ENCODE data around the gene PAPOLA.
"Not testable (repeated sequence)": the region's sequence is repeated elsewhere in the genome, so short reads cannot be mapped to it uniquely, and the experiment has no call there.

Gene PAPOLA

DNA sequence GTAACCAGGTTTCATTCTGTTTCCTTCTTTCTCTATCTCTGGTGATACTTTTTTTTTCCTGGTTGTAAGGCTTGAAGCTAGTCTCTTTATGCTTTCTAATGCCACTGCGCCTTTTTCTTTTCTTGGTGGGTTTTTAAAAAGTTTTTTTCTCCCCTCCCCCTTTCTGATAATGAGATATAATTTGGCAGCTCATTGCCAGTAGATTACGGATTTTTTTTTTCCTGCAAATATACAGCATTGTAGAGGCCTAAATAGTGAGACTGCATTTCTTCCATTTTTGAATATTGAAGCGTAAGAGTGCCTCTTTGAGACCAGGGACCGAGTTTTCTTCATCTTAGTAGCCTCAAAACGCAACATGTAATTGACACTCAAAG lies 1.1 kb downstream of the PAPOLA start:
- no peak for DNase-seq

DNA sequence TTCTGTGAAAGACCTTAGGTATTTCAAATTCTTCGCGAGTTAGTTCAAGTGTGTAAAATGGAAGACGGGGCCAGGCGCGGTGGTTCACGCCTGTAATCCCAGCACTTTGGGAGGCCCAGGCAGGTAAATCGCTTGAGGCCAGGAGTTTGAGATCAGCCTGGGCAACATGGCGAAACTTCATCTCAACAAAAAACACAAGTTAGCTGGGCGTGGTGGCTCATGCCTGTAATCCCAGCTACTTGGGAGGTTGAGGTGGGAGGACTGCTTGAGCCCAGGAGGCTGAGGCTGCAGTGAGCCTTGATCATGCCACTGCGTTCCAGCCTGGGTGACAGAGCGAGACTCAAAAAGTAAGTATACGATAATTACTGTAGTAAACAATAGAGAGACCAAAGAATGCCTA lies 2.2 kb downstream of the PAPOLA start:
- DNase-seq, result not testable (repeated sequence)

DNA sequence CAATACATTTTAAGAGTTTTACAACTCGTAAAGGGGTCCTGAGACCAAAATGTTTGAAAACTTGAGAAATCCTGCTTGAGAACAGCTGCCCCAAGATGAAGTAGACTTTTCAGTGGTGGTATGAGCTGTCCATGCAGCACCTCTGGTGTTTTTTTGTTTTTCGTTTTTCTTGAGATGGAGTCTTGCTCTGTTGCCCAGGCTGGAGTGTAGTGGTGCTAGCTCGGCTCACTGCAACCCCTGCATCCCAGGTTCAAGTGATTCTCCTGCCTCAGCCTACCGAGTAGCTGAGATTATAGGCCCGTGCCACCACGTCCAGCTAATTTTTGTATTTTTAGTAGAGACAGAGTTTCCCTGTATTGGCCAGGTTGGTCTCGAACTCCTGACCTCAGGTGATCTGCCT lies 5.5 kb downstream of the PAPOLA start:
- no peak for DNase-seq

DNA sequence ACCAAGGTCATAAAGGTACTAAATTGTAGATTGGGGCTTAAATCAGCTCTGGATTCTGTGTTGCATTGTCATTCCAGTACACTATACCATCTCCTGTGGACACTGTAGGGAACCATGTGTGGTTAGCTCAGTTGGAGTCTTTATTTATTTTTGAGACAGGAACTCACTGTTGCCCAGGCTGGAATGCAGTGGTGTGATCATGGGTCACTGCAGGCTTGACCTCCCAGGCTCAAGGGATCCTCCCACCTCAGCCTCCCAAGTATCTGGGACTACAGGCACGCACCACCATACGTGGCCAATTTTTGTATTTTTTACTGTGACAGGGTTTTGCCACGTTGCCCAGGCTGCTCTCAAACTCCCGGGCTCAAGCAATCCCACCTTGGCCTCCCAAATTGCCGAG lies 6.7 kb downstream of the PAPOLA start:
- DNase-seq, result no peak

DNA sequence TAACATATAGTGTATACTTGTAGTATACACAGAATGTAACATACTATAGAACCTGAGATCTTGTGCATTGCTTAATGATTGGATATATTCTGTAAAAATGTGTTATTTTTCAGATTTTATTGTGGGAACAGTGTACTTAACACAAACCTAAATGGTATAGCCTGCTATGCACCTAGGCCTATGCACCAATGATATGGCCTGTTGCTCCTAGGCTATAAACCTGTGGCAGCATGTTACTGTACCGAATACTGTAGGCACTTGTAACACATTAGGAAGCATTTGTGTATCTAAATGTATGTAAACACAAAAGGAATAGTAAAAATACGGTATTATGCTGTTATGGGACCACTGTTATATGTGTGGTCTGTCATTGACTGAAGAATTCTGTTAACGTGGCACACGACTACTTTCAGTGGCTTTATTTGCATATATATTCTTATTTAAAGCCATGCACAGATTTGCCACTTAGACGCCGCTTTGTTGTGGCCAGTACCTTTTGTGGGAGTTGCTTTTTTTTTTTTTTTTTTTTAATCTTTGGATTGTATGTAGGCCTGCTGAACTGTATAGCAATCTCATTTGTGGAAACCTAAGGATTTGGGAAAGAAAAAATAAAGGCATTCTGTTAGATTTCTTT lies 7.4 kb downstream of the PAPOLA start:
- DNase-seq, result no peak

DNA sequence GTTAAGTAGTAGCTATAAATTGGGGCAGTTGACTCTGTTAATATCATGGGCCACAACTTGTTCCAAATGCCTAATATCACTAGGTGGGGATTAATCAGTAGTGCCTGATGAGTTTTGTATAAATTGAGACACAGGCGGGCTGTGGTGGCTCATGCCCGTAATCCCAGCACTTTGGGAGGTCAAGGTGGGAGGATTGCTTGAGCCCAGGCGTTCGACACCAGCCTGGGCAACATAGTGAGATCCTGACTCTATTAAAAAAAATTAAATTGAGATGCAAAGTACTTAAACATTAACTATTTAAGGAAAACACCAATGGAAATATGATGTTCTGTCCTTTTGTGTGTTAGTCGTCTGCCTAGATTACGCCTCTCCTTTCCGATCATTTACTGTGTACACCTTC lies 9.0 kb downstream of the PAPOLA start:
- DNase-seq, result no peak

DNA sequence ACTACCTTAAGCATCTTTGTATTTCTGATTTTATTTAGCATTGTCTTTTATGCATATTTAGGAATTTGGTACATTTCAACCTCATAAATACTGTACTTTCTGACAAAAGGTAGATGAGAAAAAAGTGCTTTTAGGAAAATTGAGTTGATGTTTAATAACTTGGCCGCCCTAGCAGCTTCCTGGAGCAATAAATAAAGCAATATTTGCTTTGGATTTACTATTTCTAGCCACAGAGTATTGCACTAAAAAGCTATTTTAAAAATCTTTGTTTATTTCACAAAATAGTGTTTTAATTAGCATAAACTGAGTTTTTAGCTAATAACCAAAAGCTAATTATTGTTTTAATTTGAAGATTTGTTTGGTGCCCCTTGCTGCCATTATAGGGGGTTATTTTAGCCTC lies 9.5 kb downstream of the PAPOLA start:
- no peak for DNase-seq

DNA sequence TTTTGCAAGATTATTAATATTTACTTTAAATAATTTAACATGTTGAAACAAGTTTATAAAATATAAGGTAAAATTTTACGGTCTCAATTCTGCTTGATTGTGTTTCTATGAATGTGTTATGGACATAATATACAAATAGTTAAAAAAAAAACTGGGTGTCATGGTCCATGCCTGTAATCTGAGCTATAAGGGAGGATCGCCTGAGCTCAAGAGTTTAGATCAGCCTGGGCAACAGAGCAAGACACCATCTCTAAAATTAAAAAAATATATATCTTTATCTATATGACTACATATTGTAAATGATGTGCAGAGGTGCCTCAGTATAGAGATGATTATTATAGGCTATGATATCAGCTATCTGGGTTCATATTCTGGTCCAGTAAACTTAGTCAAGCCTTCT lies 9.9 kb downstream of the PAPOLA start:
- DNase-seq, result no peak

DNA sequence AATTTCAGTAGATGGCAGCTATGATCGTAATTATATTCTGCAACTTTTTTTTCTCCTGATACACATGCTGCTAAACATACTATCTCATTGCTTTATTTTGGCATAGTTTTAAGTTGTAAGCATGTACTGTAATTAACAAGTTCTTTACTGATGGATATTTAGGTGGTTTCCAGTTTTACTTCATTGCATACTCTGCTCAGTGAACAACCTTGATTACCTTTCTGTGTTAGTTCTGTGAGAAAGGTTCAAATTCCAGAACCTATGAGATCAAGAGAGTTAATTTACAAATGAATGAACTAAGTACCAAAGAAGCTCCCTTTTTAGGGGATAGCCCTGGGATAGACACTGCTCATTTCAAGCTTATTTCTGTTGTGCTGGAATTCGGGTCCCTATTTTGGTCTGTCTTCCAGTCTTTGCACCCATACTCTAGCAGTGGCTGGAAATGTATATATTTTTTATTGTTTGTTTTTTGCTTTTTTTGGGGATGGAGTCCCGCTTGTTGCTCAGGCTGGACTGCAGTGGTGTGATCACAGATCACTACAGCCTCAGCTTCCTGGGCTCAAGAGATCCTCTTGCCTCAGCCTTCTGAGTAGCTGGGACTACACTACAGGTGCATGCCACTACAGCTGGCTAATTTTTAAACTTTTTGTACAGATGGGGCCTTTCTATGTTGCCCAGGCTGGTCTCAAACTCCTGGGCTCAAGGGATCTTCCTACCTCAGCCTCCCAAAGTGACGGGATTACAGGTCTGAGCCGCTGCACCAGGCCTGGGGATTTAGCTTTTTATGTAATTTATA lies 10.6 kb downstream of the PAPOLA start:
- DNase-seq, result no peak

DNA sequence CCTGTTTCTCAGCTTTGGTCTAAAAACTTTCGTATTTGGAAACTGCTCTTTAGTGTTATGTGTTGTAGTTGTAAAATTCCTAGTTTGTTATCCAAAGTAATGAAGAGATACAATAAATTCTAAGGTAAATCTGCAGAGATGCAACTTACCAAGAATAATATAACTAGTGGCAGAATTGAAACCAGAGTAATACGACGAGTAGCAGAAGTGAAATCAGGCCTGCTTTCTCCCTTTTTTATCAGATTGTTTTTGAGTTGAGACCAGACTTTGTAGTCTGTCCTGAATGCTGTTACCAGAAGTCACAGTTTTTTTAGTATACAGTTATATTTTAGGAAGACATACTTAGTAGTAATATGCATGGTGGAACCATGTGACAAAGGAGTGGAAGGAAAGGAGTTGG lies 12.5 kb downstream of the PAPOLA start:
- DNase-seq, result no peak

DNA sequence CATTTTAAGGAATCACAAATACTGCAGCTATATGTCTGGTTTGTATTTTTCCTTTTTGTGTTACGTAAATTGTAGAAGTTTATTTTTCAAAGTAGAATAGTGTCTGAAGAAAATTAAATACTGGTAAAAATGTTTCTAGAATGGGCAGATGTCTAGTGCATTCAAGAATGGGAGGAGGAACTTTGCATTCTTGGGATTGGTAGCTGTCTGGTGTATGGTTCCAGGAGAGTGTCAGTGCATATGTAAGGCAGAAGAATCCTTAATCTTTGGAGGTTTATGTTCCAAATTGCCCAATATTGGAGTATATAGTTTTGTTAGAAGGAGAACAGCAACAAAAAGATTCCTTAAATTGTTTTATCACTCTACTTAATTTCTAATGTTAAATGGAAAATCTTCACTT lies 13.5 kb downstream of the PAPOLA start:
- no peak for DNase-seq

DNA sequence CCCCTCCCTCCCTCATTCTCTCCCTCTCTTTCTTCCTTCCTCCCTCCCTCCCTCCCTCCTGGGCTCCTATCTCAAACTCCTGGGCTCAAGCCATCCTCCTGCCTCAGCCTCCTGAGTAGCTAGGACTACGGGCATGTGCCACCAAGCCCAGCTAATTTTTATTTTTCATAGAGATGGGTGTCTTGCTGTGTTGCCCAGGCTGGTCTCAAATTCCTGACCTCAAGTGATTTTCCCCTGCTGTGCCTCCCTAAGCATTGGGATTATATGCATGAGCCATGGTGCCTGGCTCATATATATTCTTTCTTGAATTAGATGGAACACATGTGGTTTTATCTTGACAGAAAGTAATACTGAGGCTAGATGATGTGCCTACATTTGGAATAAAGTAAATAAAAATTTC lies 14.2 kb downstream of the PAPOLA start:
- no peak for DNase-seq

DNA sequence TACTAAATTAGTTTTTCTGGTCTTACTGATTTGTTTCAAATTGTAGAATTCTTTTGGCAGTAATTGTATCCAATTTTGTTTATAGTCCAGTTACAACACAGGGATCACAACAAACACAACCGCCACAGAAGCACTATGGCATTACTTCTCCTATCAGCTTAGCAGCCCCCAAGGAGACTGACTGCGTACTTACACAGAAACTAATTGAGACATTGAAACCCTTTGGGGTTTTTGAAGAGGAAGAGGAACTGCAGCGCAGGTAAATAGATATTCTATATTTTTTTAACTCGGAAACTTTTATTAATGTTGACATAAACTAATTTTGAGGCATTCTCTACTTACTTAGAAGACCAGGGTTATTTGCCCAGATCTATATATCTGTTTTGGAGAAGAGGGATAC lies 17.8 kb downstream of the PAPOLA start:
- DNase-seq, result no peak

DNA sequence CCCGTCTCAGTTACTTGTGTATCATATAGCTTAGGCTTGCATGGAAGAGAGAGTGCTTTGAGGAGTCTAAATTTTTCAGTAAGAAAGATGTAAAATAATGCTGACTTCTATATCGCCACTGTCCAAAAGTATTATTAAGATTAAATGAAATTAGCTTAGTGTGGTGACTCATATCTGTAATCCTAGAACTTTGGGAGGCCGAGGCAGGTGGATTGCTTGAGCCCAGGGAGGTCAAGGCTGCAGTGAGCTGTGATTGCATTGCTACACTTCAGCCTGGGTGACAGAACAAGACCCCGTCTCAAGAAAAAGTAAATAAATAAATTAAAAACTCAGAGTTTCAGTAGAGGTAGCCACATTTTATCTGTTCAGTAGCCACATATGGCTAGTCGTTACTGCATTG lies 23.3 kb downstream of the PAPOLA start:
- no peak for DNase-seq

DNA sequence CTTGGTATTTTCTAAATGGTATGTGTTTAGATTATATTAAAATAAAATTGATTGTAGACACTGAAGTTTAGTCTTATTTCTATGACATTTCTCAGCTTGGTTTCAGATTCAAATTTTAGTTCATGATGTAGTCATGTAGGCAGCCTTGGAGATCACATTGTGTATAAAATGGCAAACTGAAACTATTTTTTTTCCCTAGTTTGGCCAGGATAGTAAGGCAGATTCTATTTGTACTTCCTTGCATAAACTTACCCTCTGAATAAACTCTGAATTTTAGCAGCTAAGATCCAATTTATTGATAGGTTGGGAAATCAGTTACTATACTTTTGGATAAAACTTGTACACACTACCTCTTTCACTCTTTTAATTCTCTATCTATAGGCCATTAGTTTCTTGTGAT lies 30.4 kb downstream of the PAPOLA start:
- no peak for DNase-seq

DNA sequence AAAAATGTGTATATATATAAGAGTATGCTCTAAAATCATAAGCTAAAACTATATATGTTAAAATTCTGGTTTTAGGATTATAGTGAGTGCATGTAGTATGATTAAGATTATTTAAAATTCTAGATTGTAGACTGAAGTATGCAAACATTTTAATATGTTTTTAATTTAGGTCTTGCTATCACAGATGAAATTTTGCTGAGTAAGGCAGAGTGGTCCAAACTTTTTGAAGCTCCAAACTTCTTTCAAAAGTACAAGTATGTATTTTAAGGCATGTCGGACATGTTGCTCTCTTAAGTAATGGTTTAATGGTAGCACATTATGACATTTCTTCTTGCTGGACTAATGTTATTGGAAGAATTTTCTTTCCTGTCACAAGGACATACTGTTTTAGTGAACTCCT lies 34.6 kb downstream of the PAPOLA start:
- no peak for DNase-seq

DNA sequence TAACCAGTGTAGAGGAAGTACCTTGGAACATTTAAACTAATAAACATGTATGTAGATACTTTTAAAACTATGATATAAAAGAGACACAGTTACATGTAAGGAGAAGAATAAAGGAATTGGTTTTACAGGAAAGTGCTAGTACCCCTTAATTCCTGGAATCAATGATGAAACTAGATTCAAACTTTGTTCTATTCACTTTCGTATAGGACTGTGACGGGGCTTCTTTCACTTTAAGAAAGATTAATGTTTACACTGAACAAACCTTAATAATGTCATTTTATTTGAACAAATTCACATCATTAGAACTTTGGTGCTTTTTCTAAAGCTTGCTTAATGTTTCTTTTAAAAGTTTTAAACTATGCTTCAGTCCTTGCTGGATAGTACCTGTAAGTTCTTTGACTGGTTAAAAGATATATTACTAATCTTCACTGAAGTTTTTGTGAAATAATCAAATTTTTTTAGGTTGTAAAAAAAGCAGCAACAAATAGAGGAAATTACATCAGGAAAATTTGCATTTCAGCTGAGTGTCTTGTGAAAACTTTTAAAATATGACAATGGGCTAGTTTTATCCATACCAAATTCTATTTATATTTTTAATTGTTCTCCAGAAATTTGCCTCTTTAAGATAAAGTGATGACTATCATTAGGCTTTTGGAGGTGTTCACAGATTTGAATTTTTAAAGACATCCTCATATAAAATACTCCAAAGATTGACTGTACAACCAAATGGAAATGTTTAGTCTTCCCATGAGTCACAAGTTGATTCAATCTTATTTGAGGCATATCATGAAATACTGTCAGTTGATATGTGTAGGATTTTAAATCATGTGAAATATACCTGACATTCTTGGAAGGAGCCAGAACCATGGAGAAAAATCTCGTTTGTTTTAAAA lies 36.2 kb downstream of the PAPOLA start:
- DNase-seq, result no peak

DNA sequence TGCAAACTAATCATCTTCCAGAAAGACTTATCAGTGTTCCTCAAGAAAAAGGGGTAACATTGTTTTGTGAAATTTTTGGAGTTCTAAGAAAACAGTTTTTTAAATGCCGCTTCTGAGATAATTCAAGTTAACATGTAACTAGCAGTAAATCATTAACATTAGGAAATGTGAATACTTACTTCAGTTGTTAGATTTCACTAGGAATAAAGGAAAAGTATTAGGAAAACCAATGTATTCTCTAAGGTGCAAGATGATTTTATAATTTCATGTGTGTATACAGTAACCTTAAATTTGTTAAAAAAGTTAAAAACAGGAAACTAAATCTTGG lies 36.8 kb downstream of the PAPOLA start:
- DNase-seq, result no peak

DNA sequence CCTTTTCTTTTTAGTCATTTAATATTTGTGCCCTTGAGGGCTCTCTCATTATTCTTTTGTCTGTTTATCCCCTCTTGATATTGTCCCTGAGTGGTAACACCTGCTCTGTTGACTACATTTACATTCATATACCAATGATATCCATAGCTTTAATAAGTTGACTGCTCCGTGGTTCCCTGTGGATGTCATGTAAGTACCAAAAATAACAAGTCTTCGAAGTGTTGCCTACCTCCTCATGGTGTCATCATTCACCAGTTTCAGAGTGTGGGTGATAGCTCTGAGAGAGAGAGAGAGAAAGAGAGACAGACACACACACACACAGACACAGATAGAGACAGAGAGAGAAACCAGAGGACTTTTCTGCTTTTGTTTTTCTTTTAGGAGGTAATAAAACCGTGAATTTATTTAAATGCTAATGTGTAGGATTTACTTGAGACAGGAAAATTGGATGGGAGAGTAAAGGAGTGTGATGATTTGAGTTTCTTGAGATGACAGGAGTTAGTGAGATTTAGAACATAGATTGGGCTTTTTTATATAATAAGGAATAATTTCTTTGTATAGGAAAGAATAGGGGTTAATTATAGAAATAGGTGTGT lies 52.2 kb downstream of the PAPOLA start:
- no peak for DNase-seq

DNA sequence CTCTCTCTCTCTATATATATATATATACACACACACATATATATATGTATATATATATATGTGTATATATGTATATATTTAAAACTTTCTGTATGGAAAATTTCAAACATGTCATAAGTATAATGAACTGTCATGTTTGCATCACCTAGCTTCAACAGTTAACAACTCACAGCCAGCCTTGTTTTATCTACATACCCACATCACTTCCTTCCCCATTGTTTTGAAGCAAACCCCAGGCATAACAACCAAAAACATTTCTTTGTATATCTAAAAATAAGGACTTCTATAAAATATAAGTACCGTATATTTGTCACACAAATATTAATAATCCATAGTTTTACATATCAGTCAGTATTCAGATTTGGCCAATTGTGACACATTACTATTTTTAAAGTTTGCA lies 57.4 kb downstream of the PAPOLA start:
- DNase-seq, result no peak

DNA sequence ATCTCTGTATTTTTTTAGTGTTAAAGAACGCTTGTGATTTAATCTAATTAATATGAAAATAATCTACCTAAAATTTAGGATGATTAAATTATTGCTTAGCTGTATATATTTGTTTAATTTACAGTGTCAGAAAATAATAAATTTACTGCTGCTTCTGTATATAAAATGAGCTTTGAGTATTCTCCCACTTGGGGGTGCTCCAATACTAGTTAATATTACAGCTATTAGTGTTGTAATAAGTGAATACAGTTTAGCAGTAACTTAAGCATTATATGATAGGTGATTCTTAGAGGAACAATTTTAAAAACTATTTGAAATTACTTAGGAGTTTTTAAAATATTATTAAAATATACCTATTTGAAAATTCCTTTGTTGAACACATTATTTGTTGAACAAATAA lies 62.2 kb downstream of the PAPOLA start:
- no peak for DNase-seq

DNA sequence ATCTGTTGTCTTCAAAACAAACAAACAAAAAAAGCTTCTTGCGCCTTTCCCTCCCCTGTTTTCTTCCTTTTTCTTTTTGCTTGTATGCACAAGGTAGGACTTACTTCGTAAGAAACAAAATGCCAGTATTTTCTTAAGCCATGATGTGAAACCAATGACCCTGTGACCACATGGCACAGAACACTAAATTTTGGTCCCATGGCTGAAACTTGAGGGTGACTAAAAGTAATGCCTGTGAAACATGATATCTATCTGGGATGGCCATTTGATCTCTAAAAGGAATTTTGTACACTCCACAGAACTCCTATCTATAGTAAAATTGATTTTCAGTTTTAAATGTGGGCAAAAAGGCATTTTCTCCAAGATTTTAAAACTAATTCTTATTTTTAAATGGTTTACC lies 63.6 kb downstream of the PAPOLA start:
- no peak for DNase-seq

DNA sequence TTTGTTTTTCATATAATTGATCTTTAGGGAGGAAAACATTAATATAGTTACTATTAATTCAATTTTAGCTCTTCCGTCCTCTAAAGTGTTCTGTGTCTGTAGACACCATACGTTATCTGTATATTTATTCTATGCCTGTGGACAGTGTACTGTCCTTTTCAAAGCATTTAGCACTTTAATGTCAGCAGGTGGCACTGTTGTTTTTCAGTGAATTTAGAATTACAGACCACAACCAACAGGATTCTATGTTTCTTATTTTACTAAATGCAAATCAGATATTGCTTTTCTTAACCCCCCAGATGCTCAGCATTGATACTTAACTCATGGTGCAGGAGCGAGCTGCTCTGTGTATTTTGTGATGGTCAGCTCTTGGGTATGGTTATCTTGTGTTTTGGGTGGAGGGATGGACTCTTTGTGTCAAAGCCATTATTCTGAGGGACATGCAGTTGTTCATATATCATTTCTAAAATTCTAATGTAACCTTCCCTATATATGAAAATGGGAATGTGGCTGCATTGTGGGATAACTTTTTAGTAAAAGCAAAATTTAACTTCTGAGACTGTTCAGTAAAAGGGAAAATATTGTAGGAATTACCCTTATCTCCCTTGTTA lies 65.2 kb downstream of the PAPOLA start:
- no peak for DNase-seq
